DND-41 (cell line): ENCODE measurements around the gene FHIT.

Source experiments
- ATAC-seq: fragments of 200-7000 bp; cut with Tn5 transposase; 3 replicates; pipeline ENCODE4 v1.9.1; 2021; ENCODE audit warnings: low read depth; ENCODE audit not compliant: insufficient read depth
- DNase-seq: peaks from one replicate; pipeline ENCODE4 v3.0.0-alpha.2; 2020
- H2AFZ ChIP-seq: 2 replicates; pipeline ENCODE4 v1.6.0; 2012; ENCODE audit warnings: low read depth, low read length
- H3K27ac ChIP-seq: 2 replicates; pipeline ENCODE4 v1.5.1; 2012; ENCODE audit warnings: low read length, inconsistent platforms
- H3K27me3 ChIP-seq: fragments of 200-600 bp; sonication (generic); 2 replicates; pipeline ENCODE4 v1.6.0; 2012; ENCODE audit warnings: low read length, mild to moderate bottlenecking, inconsistent platforms; ENCODE audit not compliant: insufficient read depth, poor library complexity
- H3K36me3 ChIP-seq: 2 replicates; pipeline ENCODE4 v1.5.1; 2012; ENCODE audit warnings: low read length, inconsistent platforms; ENCODE audit not compliant: insufficient read depth
- H3K4me1 ChIP-seq: 2 replicates; pipeline ENCODE4 v1.5.1; 2012; ENCODE audit warnings: mild to moderate bottlenecking, low read length; ENCODE audit not compliant: insufficient read depth
- H3K4me2 ChIP-seq: 2 replicates; pipeline ENCODE4 v1.6.0; 2012; ENCODE audit warnings: mild to moderate bottlenecking, moderate library complexity, low read length, inconsistent platforms; ENCODE audit not compliant: insufficient read depth
- H3K4me3 ChIP-seq, 2 experiments: fragments of 200-600 bp in 1 of 2; shearing (Covaris generic) in 1 of 2; 2 replicates each; pipeline ENCODE4 v1.5.1; 2012 to 2016; ENCODE audit warnings: inconsistent platforms in 2 of 2, low read length in 2 of 2, mild to moderate bottlenecking in 2 of 2, low read depth in 1 of 2, moderate library complexity in 1 of 2
- H3K79me2 ChIP-seq: 2 replicates; pipeline ENCODE4 v1.6.0; 2012; ENCODE audit warnings: low read length, inconsistent platforms; ENCODE audit not compliant: insufficient read depth
- H3K9ac ChIP-seq: 2 replicates; pipeline ENCODE4 v1.6.0; 2012; ENCODE audit warnings: low read depth, mild to moderate bottlenecking, inconsistent platforms, low read length, moderate library complexity
- H3K9me3 ChIP-seq: 2 replicates; pipeline ENCODE4 v1.5.1; 2012; ENCODE audit warnings: low read length, moderate library complexity, mild to moderate bottlenecking, inconsistent platforms; ENCODE audit not compliant: insufficient read depth, severe bottlenecking
- H4K20me1 ChIP-seq: 2 replicates; pipeline ENCODE4 v1.6.0; 2012; ENCODE audit warnings: low read length; ENCODE audit not compliant: insufficient read depth
- CTCF ChIP-seq: IDR thresholded peaks from 2 replicates; pipeline ENCODE4 v1.5.1; 2012; ENCODE audit warnings: borderline replicate concordance, low read length, moderate library complexity, mild to moderate bottlenecking; ENCODE audit not compliant: poor library complexity, severe bottlenecking; ENCODE audit errors: extremely low read depth
- EZH2 ChIP-seq: IDR thresholded peaks from 3 replicates; pipeline ENCODE4 v1.6.1; 2012; ENCODE audit warnings: borderline replicate concordance, low read depth, mild to moderate bottlenecking, moderate library complexity, low read length, inconsistent platforms; ENCODE audit not compliant: severe bottlenecking

FHIT gene

GRCh38 chr3:60126511-60127304, 1124.5 kb downstream of the FHIT start:
- no peak for TF ChIP-seq CTCF
- no peak overlapping the region for H3K4me3 ChIP-seq
- no peaks in the 10 kb centered on the region for H3K36me3 ChIP-seq
- H3K79me2 ChIP-seq: no peaks in the 10 kb centered on the region
- DNase-seq (no peak), ATAC-seq (no peak)
- no peaks in the 10 kb centered on the region for H3K4me1 ChIP-seq
- H2AFZ ChIP-seq: no peak overlapping the region
- no peaks in the 10 kb centered on the region for H4K20me1 ChIP-seq
- no peaks in the 10 kb centered on the region for H3K27me3 ChIP-seq
- H3K9ac ChIP-seq: no peak overlapping the region
- no peaks in the 10 kb centered on the region for H3K9me3 ChIP-seq
- no peak overlapping the region for H3K27ac ChIP-seq
- H3K4me2 ChIP-seq: no peak overlapping the region

GRCh38 chr3:60125686-60126085, 1125.6 kb downstream of the FHIT start:
- DNase-seq: no peak
- ATAC-seq: no peak
- TF ChIP-seq CTCF (no peak), EZH2 (no peak)
- no peaks in the 10 kb centered on the region for H3K27me3 ChIP-seq
- H3K9me3 ChIP-seq: no peaks in the 10 kb centered on the region
- no peaks in the 10 kb centered on the region for H3K79me2 ChIP-seq
- no peaks in the 10 kb centered on the region for H3K36me3 ChIP-seq
- no peaks in the 10 kb centered on the region for H4K20me1 ChIP-seq
- H3K4me2 ChIP-seq: no peak overlapping the region
- no peak overlapping the region for H3K27ac ChIP-seq
- H3K9ac ChIP-seq: no peak overlapping the region
- no peak overlapping the region for H3K4me3 ChIP-seq
- H2AFZ ChIP-seq: no peak overlapping the region
- no peaks in the 10 kb centered on the region for H3K4me1 ChIP-seq

- DNase-seq (no peak), ATAC-seq (no peak)
- Histone ChIP-seq H3K79me2 (no peaks in the 10 kb centered on the region), H3K27me3 (no peaks in the 10 kb centered on the region), H3K36me3 (no peaks in the 10 kb centered on the region), H3K4me1 (no peaks in the 10 kb centered on the region), H2AFZ (peak overlapping the region; percentile 25; the same call in 1 of the 2 replicates), H4K20me1 (no peaks in the 10 kb centered on the region), H3K4me3 (no peak overlapping the region), H3K4me2 (no peak overlapping the region), H3K27ac (no peak overlapping the region), H3K9ac (no peak overlapping the region), H3K9me3 (no peaks in the 10 kb centered on the region)
- TF ChIP-seq EZH2 (no peak), CTCF (no peak)
Observed at GRCh38 chr3:60120245-60120644, 1131.0 kb downstream of the FHIT start.
